Osteocyte (in vitro differentiated cells): Measurements from ENCODE around the gene SIL1. TPM values are rescaled to one million over a fixed set of nuclear protein-coding genes. Genes with fewer than 3 reads are reported as not detected.

ENCODE experiments used
- DNase-seq: peaks from one replicate; pipeline ENCODE4 v3.0.0; 2021; ENCODE audit warnings: mixed read lengths; ENCODE audit not compliant: unreplicated experiment; ENCODE audit errors: extremely low spot score
- H3K27ac Mint-ChIP-seq: one replicate; pipeline ENCODE4 v1.8.0; 2021; ENCODE audit warnings: mild to moderate bottlenecking, mixed read lengths; ENCODE audit not compliant: unreplicated experiment
- H3K27me3 Mint-ChIP-seq: one replicate; pipeline ENCODE4 v1.8.0; 2021; ENCODE audit warnings: mixed read lengths; ENCODE audit not compliant: unreplicated experiment
- H3K36me3 Mint-ChIP-seq: one replicate; pipeline ENCODE4 v1.8.0; 2021; ENCODE audit warnings: mixed read lengths; ENCODE audit not compliant: unreplicated experiment
- H3K4me1 Mint-ChIP-seq: one replicate; pipeline ENCODE4 v1.8.0; 2021; ENCODE audit warnings: mixed read lengths; ENCODE audit not compliant: unreplicated experiment
- H3K4me3 Mint-ChIP-seq: one replicate; pipeline ENCODE4 v1.8.0; 2021; ENCODE audit warnings: mild to moderate bottlenecking, moderate library complexity, mixed read lengths; ENCODE audit not compliant: unreplicated experiment
- H3K9me3 Mint-ChIP-seq: one replicate; pipeline ENCODE4 v1.8.0; 2021; ENCODE audit warnings: mixed read lengths; ENCODE audit not compliant: unreplicated experiment
- total RNA-seq: library from RNA; stranded (reverse); gene quantifications from 2 replicates; pipeline ENCODE4 v1.2.1, GENCODE V29; 2021
- TF ChIP-seq, protein P1 (sequence below): fragments of 200-600 bp; sonication (generic); IDR thresholded peaks from 2 replicates; pipeline ENCODE4 v1.5.0; 2021; ENCODE audit warnings: antibody characterized with exemption, mild to moderate bottlenecking, moderate library complexity

Gene SIL1
- total RNA-seq, 1 donor from 2014 or later, result 58.4 TPM

- H3K36me3 Mint-ChIP-seq, result peaks cover 9% of the 10 kb centered on the region
- H3K9me3 Mint-ChIP-seq, result peaks cover 14% of the 10 kb centered on the region
- H3K27me3 Mint-ChIP-seq, result no peaks in the 10 kb centered on the region
- TF ChIP-seq, protein P1, sequence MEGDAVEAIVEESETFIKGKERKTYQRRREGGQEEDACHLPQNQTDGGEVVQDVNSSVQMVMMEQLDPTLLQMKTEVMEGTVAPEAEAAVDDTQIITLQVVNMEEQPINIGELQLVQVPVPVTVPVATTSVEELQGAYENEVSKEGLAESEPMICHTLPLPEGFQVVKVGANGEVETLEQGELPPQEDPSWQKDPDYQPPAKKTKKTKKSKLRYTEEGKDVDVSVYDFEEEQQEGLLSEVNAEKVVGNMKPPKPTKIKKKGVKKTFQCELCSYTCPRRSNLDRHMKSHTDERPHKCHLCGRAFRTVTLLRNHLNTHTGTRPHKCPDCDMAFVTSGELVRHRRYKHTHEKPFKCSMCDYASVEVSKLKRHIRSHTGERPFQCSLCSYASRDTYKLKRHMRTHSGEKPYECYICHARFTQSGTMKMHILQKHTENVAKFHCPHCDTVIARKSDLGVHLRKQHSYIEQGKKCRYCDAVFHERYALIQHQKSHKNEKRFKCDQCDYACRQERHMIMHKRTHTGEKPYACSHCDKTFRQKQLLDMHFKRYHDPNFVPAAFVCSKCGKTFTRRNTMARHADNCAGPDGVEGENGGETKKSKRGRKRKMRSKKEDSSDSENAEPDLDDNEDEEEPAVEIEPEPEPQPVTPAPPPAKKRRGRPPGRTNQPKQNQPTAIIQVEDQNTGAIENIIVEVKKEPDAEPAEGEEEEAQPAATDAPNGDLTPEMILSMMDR, result no peak
- H3K27ac Mint-ChIP-seq, result no peak overlapping the region
- H3K4me1 Mint-ChIP-seq, result no peaks in the 10 kb centered on the region
- DNase-seq, result no peak
- no peak overlapping the region for H3K4me3 Mint-ChIP-seq
Measured at GRCh38 chr5:138996120-138996519, 202.0 kb downstream of the SIL1 start.

- TF ChIP-seq, protein P1, result no peak
- peaks cover 7% of the 10 kb centered on the region for H3K36me3 Mint-ChIP-seq
- no peak overlapping the region for H3K4me3 Mint-ChIP-seq
- H3K27ac Mint-ChIP-seq, result no peak overlapping the region
- no peaks in the 10 kb centered on the region for H3K4me1 Mint-ChIP-seq
- H3K27me3 Mint-ChIP-seq, result no peaks in the 10 kb centered on the region
- DNase-seq, result peak; percentile 42
- peaks cover 7% of the 10 kb centered on the region for H3K9me3 Mint-ChIP-seq
Measured at GRCh38 chr5:138990986-138991590, 207.1 kb downstream of the SIL1 start.

- no peak for DNase-seq
- TF ChIP-seq, protein P1, result no peak
- no peak overlapping the region for H3K27ac Mint-ChIP-seq
- no peaks in the 10 kb centered on the region for H3K9me3 Mint-ChIP-seq
- H3K27me3 Mint-ChIP-seq, result no peaks in the 10 kb centered on the region
- H3K4me3 Mint-ChIP-seq, result no peak overlapping the region
- H3K4me1 Mint-ChIP-seq, result no peaks in the 10 kb centered on the region
- H3K36me3 Mint-ChIP-seq, result peaks cover 2% of the 10 kb centered on the region
Measured at GRCh38 chr5:138989720-138990119, 208.4 kb downstream of the SIL1 start.

GRCh38 chr5:138986186-138986800, 211.9 kb downstream of the SIL1 start:
- H3K9me3 Mint-ChIP-seq, result no peaks in the 10 kb centered on the region
- peaks cover 2% of the 10 kb centered on the region for H3K4me1 Mint-ChIP-seq
- no peak overlapping the region for H3K4me3 Mint-ChIP-seq
- TF ChIP-seq, protein P1, result no peak
- H3K36me3 Mint-ChIP-seq, result peaks cover 6% of the 10 kb centered on the region
- DNase-seq, result peak; percentile 19
- H3K27ac Mint-ChIP-seq, result no peak overlapping the region
- H3K27me3 Mint-ChIP-seq, result no peaks in the 10 kb centered on the region

- no peak overlapping the region for H3K4me3 Mint-ChIP-seq
- TF ChIP-seq, protein P1, result no peak
- H3K27ac Mint-ChIP-seq, result no peak overlapping the region
- no peaks in the 10 kb centered on the region for H3K27me3 Mint-ChIP-seq
- peaks cover 3% of the 10 kb centered on the region for H3K4me1 Mint-ChIP-seq
- H3K36me3 Mint-ChIP-seq, result peaks cover 6% of the 10 kb centered on the region
- no peaks in the 10 kb centered on the region for H3K9me3 Mint-ChIP-seq
- DNase-seq, result peak; percentile 32
Measured at GRCh38 chr5:138985683-138986082, 212.5 kb downstream of the SIL1 start.
